K562 (cell line): ENCODE measurements around the gene NIPAL3. TPM values are rescaled to one million over a fixed set of nuclear protein-coding genes. Genes with fewer than 3 reads are reported as not detected.
A peak's percentile ranks its signal among the peaks of the same experiment; 100 is the strongest.

Source experiments
- ARNT ChIP-seq, 2 experiments: fragments of 450-650 bp; IDR thresholded peaks; 2 replicates each; pipeline ENCODE4 v1.6.1; 2016; ENCODE audit warnings: mild to moderate bottlenecking in 1 of 2
- CREM ChIP-seq: IDR thresholded peaks from 2 replicates; pipeline ENCODE4 v1.6.1; 2014; ENCODE audit warnings: antibody characterized with exemption, low read depth
- E2F3 ChIP-seq: fragments of 250-450 bp; sonication (Bioruptor Pico); IDR thresholded peaks from 2 replicates; pipeline ENCODE4 v1.4.0; 2020; ENCODE audit warnings: mild to moderate bottlenecking
- ELF1 ChIP-seq: fragments of 200-800 bp; sonication (Bioruptor generic); IDR thresholded peaks from 2 replicates; pipeline ENCODE4 v1.6.1; 2016; ENCODE audit warnings: missing genetic modification characterization, missing compliant biosample characterization
- ELF4 ChIP-seq: fragments of 450-650 bp; formaldehyde crosslinking; IDR thresholded peaks from 2 replicates; pipeline ENCODE4 v1.4.0; 2022; ENCODE audit warnings: missing genetic modification characterization
- EP400 ChIP-seq: fragments of 450-650 bp; IDR thresholded peaks from 2 replicates; pipeline ENCODE4 v1.6.1; 2017; ENCODE audit warnings: antibody characterized with exemption, mild to moderate bottlenecking, moderate library complexity
- HDAC1 ChIP-seq, 2 experiments: fragments of 450-650 bp; IDR thresholded peaks; 2 replicates each; pipeline ENCODE4 v1.6.1; 2016 to 2017; ENCODE audit warnings: inconsistent platforms in 1 of 2, mild to moderate bottlenecking in 1 of 2, moderate library complexity in 1 of 2
- HDAC6 ChIP-seq: IDR thresholded peaks from 2 replicates; pipeline ENCODE4 v1.6.1; 2012; ENCODE audit warnings: low read depth, mild to moderate bottlenecking, control low read depth, inconsistent platforms, low read length, moderate library complexity
- MBD2 ChIP-seq: sonication (generic); IDR thresholded peaks from 2 replicates; pipeline ENCODE4 v1.6.1; 2016; ENCODE audit warnings: low read depth, borderline replicate concordance
- MNT ChIP-seq, 2 experiments: fragments of 450-650 bp; conservative IDR thresholded peaks; 2 replicates each; pipeline ENCODE4 v1.6.1; 2017; ENCODE audit warnings: mild to moderate bottlenecking in 2 of 2, moderate library complexity in 2 of 2
- MTA2 ChIP-seq: fragments of 450-650 bp; IDR thresholded peaks from 2 replicates; pipeline ENCODE4 v1.6.1; 2016; ENCODE audit warnings: low read depth
- NONO ChIP-seq, 2 experiments: fragments of 200-400 bp in 1 of 2; fragments of 450-650 bp in 1 of 2; formaldehyde crosslinking in 1 of 2; IDR thresholded peaks; 2 replicates each; pipeline ENCODE4 v1.6.1; 2017; ENCODE audit warnings: low read depth in 2 of 2, mild to moderate bottlenecking in 2 of 2, moderate library complexity in 2 of 2, low read length in 1 of 2
- PBX2 ChIP-seq, 2 experiments: IDR thresholded peaks in 1 of 2; conservative IDR thresholded peaks in 1 of 2; 2 replicates each; pipeline ENCODE4 v1.6.1; 2016; ENCODE audit warnings: low read depth in 2 of 2, mild to moderate bottlenecking in 1 of 2, missing compliant biosample characterization in 1 of 2, missing genetic modification characterization in 1 of 2, moderate library complexity in 1 of 2
- POLR2AphosphoS5 ChIP-seq: IDR thresholded peaks from 2 replicates; pipeline ENCODE4 v1.6.1; 2011; ENCODE audit warnings: mild to moderate bottlenecking, low read depth, low read length, moderate library complexity; ENCODE audit not compliant: control insufficient read depth, insufficient read depth
- SMARCE1 ChIP-seq: fragments of 450-650 bp; IDR thresholded peaks from 2 replicates; pipeline ENCODE4 v1.7.1; 2016; ENCODE audit warnings: mild to moderate bottlenecking
- SREBF1 ChIP-seq: fragments of 150-350 bp; IDR thresholded peaks from 2 replicates; pipeline ENCODE4 v1.6.1; 2014; ENCODE audit warnings: antibody characterized with exemption, low read depth, low read length, borderline replicate concordance
- TAF9B ChIP-seq: fragments of 450-650 bp; IDR thresholded peaks from 2 replicates; pipeline ENCODE4 v1.6.1; 2018; ENCODE audit warnings: mild to moderate bottlenecking; ENCODE audit not compliant: partially characterized antibody
- TAL1 ChIP-seq: fragments of 450-650 bp; IDR thresholded peaks from 2 replicates; pipeline ENCODE4 v1.6.1; 2016; ENCODE audit warnings: mild to moderate bottlenecking
- TCF3 ChIP-seq: sonication (generic); formaldehyde crosslinking; IDR thresholded peaks from 2 replicates; pipeline ENCODE4 v1.4.0; 2020; ENCODE audit warnings: mild to moderate bottlenecking, missing genetic modification reagents
- THAP7 ChIP-seq: fragments of 250-450 bp; sonication (Bioruptor Pico); IDR thresholded peaks from 2 replicates; pipeline ENCODE4 v1.5.0; 2021
- ZBTB7A ChIP-seq: IDR thresholded peaks from 2 replicates; pipeline ENCODE4 v1.6.1; 2011; ENCODE audit warnings: low read depth, mild to moderate bottlenecking, low read length, moderate library complexity, borderline replicate concordance; ENCODE audit not compliant: control insufficient read depth
- ZNF12 ChIP-seq: sonication (generic); formaldehyde crosslinking; IDR thresholded peaks from 2 replicates; pipeline ENCODE4 v1.4.0; 2020; ENCODE audit warnings: mild to moderate bottlenecking, missing genetic modification reagents
- ZNF316 ChIP-seq: fragments of 450-650 bp; IDR thresholded peaks from 2 replicates; pipeline ENCODE4 v1.6.1; 2016
- ZNF778 ChIP-seq: fragments of 450-650 bp; formaldehyde crosslinking; IDR thresholded peaks from 2 replicates; pipeline ENCODE4 v1.4.0; 2020; ENCODE audit warnings: mild to moderate bottlenecking, moderate library complexity
- ZNF780A ChIP-seq: fragments of 250-450 bp; sonication (Bioruptor Pico); IDR thresholded peaks from 2 replicates; pipeline ENCODE4 v1.5.0; 2021; ENCODE audit warnings: mild to moderate bottlenecking
- polyA plus RNA-seq, 8 experiments: library from polyadenylated mRNA; depleted of rRNA in 4 of 8; stranded (reverse) in 5 of 8; unstranded in 3 of 8; fragments of >200 nt; fragmentation: Nextera tagmentation in 2 of 8; fragmentation: Illumina TruSeq in 1 of 8; extraction: Ambion mirVana in 2 of 8; extraction: Trizol in 1 of 8; gene quantifications; 2 replicates each; pipeline versions ENCODE4 v1.2.1 to v1.2.3, GENCODE V29; 2011 to 2014; ENCODE audit warnings: inconsistent platforms in 1 of 8, missing spikeins in 1 of 8
- total RNA-seq, 7 experiments: library from RNA; depleted of rRNA in 6 of 7; stranded (reverse); fragments of >200 nt in 6 of 7; fragmentation: Illumina TruSeq in 2 of 7; extraction: Trizol in 2 of 7; gene quantifications; 2 replicates each; pipeline versions ENCODE4 v1.2.1 to v1.2.3, GENCODE V29; 2011 to 2021; ENCODE audit warnings: low replicate concordance in 1 of 7

The NIPAL3 gene
- total and polyA plus RNA-seq, 9 of the 15 experiments (the other 6 are each of a cell fraction or from before 2014, with no cell fraction given): 10.5 to 26.3 (median 16.0) TPM

GRCh38 chr1:24411963-24412362, 3.6 kb upstream of the NIPAL3 start (continued):
- peak; percentile 32 to 38; a peak in 1 of 4 replicates for TF ChIP-seq MNT (conservative IDR thresholded peaks at IDR 0.05)
- no peak for TF ChIP-seq ZNF780A (CRISPR knock-in tag)
- no peak for TF ChIP-seq PBX2 (CRISPR knock-in tag; IDR thresholded peaks at IDR 0.05; ENCODE audit: low read depth)
- no peak for TF ChIP-seq PBX2 (tag; conservative IDR thresholded peaks at IDR 0.05; ENCODE audit: low read depth)
- peak; percentile 81 for TF ChIP-seq TCF3 (CRISPR knock-in tag)
- TF ChIP-seq HDAC6: no peak
- TF ChIP-seq ELF4 (CRISPR knock-in tag): no peak
- TF ChIP-seq MTA2: peak; percentile 44; the same call in 1 of the 2 replicates
- TF ChIP-seq NONO (IDR thresholded peaks at IDR 0.05; ENCODE audit: low read depth in 2 of 2, low read length in 1 of 2): no peak
- peak; percentile 35 for TF ChIP-seq TAF9B
- peak; percentile 23 for TF ChIP-seq SMARCE1
- TF ChIP-seq ZNF316: peak; percentile 90
- peak; percentile 73; the same call in 1 of the 2 replicates for TF ChIP-seq TAL1
- TF ChIP-seq EP400: 0 out of 2 replicates have a peak, but pooled peaks have one; percentile 34
- no peak for TF ChIP-seq ELF1 (tag)
- TF ChIP-seq CREM: 0 out of 2 replicates have a peak, but pooled peaks have one; percentile 24
- TF ChIP-seq ZNF12 (CRISPR knock-in tag): no peak
- peak; percentile 28; the same call in 1 of the 2 replicates for TF ChIP-seq ZBTB7A
- TF ChIP-seq THAP7 (CRISPR knock-in tag): no peak
- TF ChIP-seq E2F3 (CRISPR knock-in tag): no peak
- TF ChIP-seq MBD2: no peak
- no peak for TF ChIP-seq ZNF778 (CRISPR knock-in tag)
- TF ChIP-seq SREBF1: no peak
- TF ChIP-seq POLR2AphosphoS5: peak; percentile 79
- 0 out of 4 replicates have a peak, but pooled peaks of 1 of the 2 experiments have one; percentile 9 for TF ChIP-seq ARNT (IDR thresholded peaks at IDR 0.05)
- TF ChIP-seq HDAC1 (IDR thresholded peaks at IDR 0.05): peak in 1 of 2 experiments; percentile 58; a peak in 2 of 4 replicates
